Kidney epithelial cell (primary cell): ENCODE results near the gene NPHP1. TPM values are rescaled to one million over a fixed set of nuclear protein-coding genes. Genes with fewer than 3 reads are reported as not detected.
"Not testable (repeated sequence)": the region's sequence is repeated elsewhere in the genome, so short reads cannot be mapped to it uniquely, and the experiment has no call there.

Experiments
- DNase-seq: peaks from one replicate; pipeline ENCODE4 v3.0.0-alpha.2; 2010; ENCODE audit warnings: low read depth
- H3K27me3 ChIP-seq: 2 replicates; pipeline ENCODE4 v1.6.0; 2011; ENCODE audit warnings: low read length; ENCODE audit not compliant: control insufficient read depth, insufficient read depth
- H3K36me3 ChIP-seq: 2 replicates; pipeline ENCODE4 v1.5.1; 2011; ENCODE audit warnings: low read length; ENCODE audit not compliant: control insufficient read depth, insufficient read depth
- H3K4me3 ChIP-seq: 2 replicates; pipeline ENCODE4 v1.5.1; 2011; ENCODE audit warnings: low read depth, mild to moderate bottlenecking, control low read depth, low read length
- CTCF ChIP-seq: IDR thresholded peaks from 2 replicates; pipeline ENCODE4 v1.5.1; 2011; ENCODE audit warnings: mild to moderate bottlenecking, moderate library complexity, low read length, control low read depth, inconsistent platforms; ENCODE audit not compliant: insufficient read depth, poor library complexity, severe bottlenecking
- total RNA-seq: library from RNA; depleted of rRNA; stranded (reverse); fragments of >200 nt; gene quantifications from 2 replicates; pipeline ENCODE4 v1.2.3, GENCODE V29; 2015

NPHP1 gene
- total RNA-seq, 1 donor from 2014 or later: 2.5 TPM

GRCh38 chr2:110220190-110220564, 15.4 kb upstream of the NPHP1 start:
- Histone ChIP-seq H3K36me3 (no peaks in the 10 kb centered on the region), H3K27me3 (peaks cover 3% of the 10 kb centered on the region), H3K4me3 (no peak overlapping the region)
- no peak for TF ChIP-seq CTCF
- DNase-seq: no peak

- Histone ChIP-seq H3K27me3 (peaks cover 3% of the 10 kb centered on the region), H3K4me3 (no peak overlapping the region), H3K36me3 (no peaks in the 10 kb centered on the region)
- no peak for TF ChIP-seq CTCF
- DNase-seq: no peak
Observed at GRCh38 chr2:110219496-110220189, 14.8 kb upstream of the NPHP1 start.

- not testable (repeated sequence) for DNase-seq, H3K36me3 ChIP-seq, H3K27me3 ChIP-seq, H3K4me3 ChIP-seq
Observed at GRCh38 chr2:110218889-110219288, 14.1 kb upstream of the NPHP1 start.

- no peak for DNase-seq
- no peak overlapping the region for H3K4me3 ChIP-seq
- H3K27me3 ChIP-seq: peaks cover 3% of the 10 kb centered on the region
- H3K36me3 ChIP-seq: no peaks in the 10 kb centered on the region
- no peak for TF ChIP-seq CTCF
Observed at GRCh38 chr2:110216803-110217202, 12.0 kb upstream of the NPHP1 start.

GRCh38 chr2:110216199-110216598, 11.4 kb upstream of the NPHP1 start:
- no peak for TF ChIP-seq CTCF
- DNase-seq: no peak
- Histone ChIP-seq H3K36me3 (no peaks in the 10 kb centered on the region), H3K27me3 (peaks cover 3% of the 10 kb centered on the region), H3K4me3 (no peak overlapping the region)

GRCh38 chr2:110215566-110216158, 10.8 kb upstream of the NPHP1 start:
- no peaks in the 10 kb centered on the region for H3K36me3 ChIP-seq
- peaks cover 3% of the 10 kb centered on the region for H3K27me3 ChIP-seq
- H3K4me3 ChIP-seq: no peak overlapping the region
- TF ChIP-seq CTCF: no peak
- DNase-seq: no peak
